AG04450 (cell line): ENCODE results near the gene USP2. TPM values are rescaled to one million over a fixed set of nuclear protein-coding genes. Genes with fewer than 3 reads are reported as not detected.

ENCODE experiments used
- CTCF ChIA-PET: fragments of 300-600, 350-600 bp; formaldehyde crosslinking; extraction: SDS; loops from one replicate; lab custom pipeline; 2022; ENCODE audit warnings: antibody characterized with exemption, inconsistent platforms; lab: Charles Lee
- POLR2A ChIA-PET: fragments of 350-600 bp; formaldehyde crosslinking; extraction: SDS; loops from one replicate; lab custom pipeline; 2021; ENCODE audit warnings: antibody characterized with exemption, inconsistent platforms; lab: Yijun Ruan, JAX
- DNase-seq: peaks from one replicate; pipeline ENCODE4 v3.0.0-alpha.2; 2011; ENCODE audit warnings: low read depth, low spot score
- H3K27ac ChIP-seq: one replicate; pipeline ENCODE4 v1.5.1; 2012; ENCODE audit warnings: low read depth, low read length, control low read depth
- H3K27me3 ChIP-seq: one replicate; pipeline ENCODE4 v1.6.0; 2012; ENCODE audit warnings: low read length; ENCODE audit not compliant: control insufficient read depth, insufficient read depth
- H3K4me3 ChIP-seq: 2 replicates; pipeline ENCODE4 v1.5.1; 2011; ENCODE audit warnings: mild to moderate bottlenecking, low read depth, low read length, control low read depth
- H3K9me3 ChIP-seq: 2 replicates; pipeline ENCODE4 v1.5.1; 2012; ENCODE audit warnings: low read length; ENCODE audit not compliant: control insufficient read depth, insufficient read depth
- polyA plus RNA-seq: library from polyadenylated mRNA; depleted of rRNA; stranded (reverse); fragments of >200 nt; gene quantifications from 2 replicates; pipeline ENCODE4 v1.2.3, GENCODE V29; 2011; rRNA removed
- small RNA-seq: library from RNA; depleted of rRNA; stranded (forward); fragments of <200 nt; gene quantifications from one replicate; pipeline ENCODE3, GENCODE V24; 2012; ENCODE audit warnings: low read depth; ENCODE audit not compliant: insufficient read length
- TF ChIP-seq, protein P1 (sequence below): IDR thresholded peaks from 2 replicates; pipeline ENCODE4 v1.5.1; 2011; ENCODE audit warnings: low read depth, low read length, control low read depth, inconsistent platforms

Gene USP2
- polyA plus RNA-seq, 1 experiment = 0.32 TPM

DNA sequence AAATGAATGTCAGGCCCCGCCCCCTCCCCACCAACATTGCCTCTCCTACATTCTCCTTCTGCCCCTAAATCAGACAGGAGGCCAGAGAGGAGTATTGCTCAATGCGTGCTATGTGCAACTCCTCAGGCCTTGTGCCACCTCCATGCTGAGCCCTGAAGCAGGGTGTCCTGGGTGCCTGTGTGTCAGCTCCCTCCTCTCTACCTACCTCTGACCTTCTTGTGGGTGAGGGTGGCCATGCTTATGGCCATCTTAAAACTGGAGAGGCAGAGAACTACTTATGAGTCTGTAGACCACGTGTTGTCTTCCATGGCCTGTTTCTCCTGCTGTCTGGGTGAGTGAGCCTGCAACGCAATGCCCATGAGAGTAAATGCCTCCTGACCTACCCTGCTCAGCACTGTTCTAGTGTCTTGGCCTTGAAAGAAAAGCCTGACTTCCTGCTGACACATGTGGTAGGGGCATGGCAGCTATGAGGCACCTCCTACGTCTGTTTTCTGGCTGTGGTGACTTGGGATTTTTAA lies 75.1 kb downstream of the USP2 start:
- Histone ChIP-seq H3K9me3 (no peaks in the 10 kb centered on the region), H3K27me3 (no peaks in the 10 kb centered on the region), H3K4me3 (no peak overlapping the region), H3K27ac (peak overlapping the region; percentile 39)
- POLR2A ChIA-PET = no interaction called here
- no peak for DNase-seq
- CTCF ChIA-PET = interaction anchor here (0.8 to 7.3 kb wide), 5 partner anchors 16 to 212 kb away, joined by 3 to 57 read pairs (median 4); partner anchors contain the start of gene CBL
- TF ChIP-seq, protein P1, sequence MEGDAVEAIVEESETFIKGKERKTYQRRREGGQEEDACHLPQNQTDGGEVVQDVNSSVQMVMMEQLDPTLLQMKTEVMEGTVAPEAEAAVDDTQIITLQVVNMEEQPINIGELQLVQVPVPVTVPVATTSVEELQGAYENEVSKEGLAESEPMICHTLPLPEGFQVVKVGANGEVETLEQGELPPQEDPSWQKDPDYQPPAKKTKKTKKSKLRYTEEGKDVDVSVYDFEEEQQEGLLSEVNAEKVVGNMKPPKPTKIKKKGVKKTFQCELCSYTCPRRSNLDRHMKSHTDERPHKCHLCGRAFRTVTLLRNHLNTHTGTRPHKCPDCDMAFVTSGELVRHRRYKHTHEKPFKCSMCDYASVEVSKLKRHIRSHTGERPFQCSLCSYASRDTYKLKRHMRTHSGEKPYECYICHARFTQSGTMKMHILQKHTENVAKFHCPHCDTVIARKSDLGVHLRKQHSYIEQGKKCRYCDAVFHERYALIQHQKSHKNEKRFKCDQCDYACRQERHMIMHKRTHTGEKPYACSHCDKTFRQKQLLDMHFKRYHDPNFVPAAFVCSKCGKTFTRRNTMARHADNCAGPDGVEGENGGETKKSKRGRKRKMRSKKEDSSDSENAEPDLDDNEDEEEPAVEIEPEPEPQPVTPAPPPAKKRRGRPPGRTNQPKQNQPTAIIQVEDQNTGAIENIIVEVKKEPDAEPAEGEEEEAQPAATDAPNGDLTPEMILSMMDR = no peak

DNA sequence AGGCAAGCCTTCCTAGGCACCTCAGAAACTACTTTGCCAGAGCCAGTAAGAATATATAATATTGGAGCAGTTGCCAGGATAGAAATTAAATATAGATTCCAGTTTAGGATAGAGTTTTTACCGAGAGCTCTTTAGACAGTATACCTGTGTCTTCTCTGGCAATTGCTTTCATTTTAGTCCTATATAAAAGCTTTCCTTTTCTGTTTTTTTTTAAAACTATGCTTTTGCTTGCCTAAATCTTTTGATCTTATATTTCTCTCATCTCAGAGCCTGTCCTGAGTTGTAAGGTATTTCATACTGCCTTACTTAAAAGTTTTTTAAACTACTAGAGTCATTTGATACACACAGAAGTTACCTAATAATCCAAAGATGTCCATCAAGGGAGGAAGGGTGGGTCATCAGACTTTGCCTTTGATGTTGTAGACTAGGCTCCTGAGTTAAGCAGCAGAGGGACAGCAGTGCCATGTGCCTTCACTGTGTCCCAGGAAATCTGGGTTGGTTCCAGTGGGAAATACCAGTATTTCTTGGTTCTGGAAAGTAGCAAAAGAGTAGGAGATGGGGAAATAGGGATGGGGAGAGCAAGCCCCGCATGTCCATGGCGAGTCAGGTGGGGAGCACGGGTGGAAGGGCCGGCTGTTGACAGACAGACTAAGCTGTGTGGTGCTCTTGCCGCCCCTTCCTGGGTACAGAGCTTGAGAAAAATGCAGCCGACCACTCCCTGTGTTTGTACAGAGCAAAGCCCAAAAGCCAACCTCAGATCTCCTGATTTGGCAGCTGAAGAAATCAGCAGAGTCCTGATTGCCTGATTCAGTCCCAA lies 75.7 kb downstream of the USP2 start:
- ChIA-PET CTCF (interaction anchor here (0.8 to 7.3 kb wide), 4 partner anchors 17 to 211 kb away, joined by 3 to 57 read pairs (median 4); partner anchors contain the start of gene CBL), POLR2A (no interaction called here)
- Histone ChIP-seq H3K27ac (peak overlapping the region; percentile 21), H3K9me3 (no peaks in the 10 kb centered on the region), H3K27me3 (no peaks in the 10 kb centered on the region), H3K4me3 (no peak overlapping the region)
- no peak for DNase-seq
- TF ChIP-seq, protein P1 = no peak

Small RNA genes within 50 kb of the gene (small RNA-seq; reads per million reads assigned to genes)
- gene AP003396.4 (not detected), gene RF01225 (not detected)

Other genes starting within 250 kb of the USP2 start
- 0.21 and 0.30 TPM in 2 replicates for gene ABCG4, start 232.6 kb downstream of the USP2 start, polyA plus RNA-seq
- gene NLRX1, start 213.0 kb downstream of the USP2 start, polyA plus RNA-seq = 4.7 and 6.4 TPM in 2 replicates
- not detected in 2 replicates for gene NHERF4, start 196.2 kb downstream of the USP2 start, polyA plus RNA-seq
- 19.9 and 24.3 TPM in 2 replicates for gene CBL, start 175.4 kb downstream of the USP2 start, polyA plus RNA-seq
- gene MCAM, start 64.6 kb downstream of the USP2 start, polyA plus RNA-seq = 41.9 and 53.4 TPM in 2 replicates
- gene RNF26, start 47.2 kb downstream of the USP2 start, polyA plus RNA-seq = 27.1 and 35.3 TPM in 2 replicates
- gene C1QTNF5, start 40.8 kb downstream of the USP2 start, polyA plus RNA-seq = 8.3 and 10.9 TPM in 2 replicates
- gene MFRP, start 35.0 kb downstream of the USP2 start, polyA plus RNA-seq = not detected in 2 replicates
- 915 and 1,307 TPM in 2 replicates for gene THY1, start 41.5 kb upstream of the USP2 start, polyA plus RNA-seq